ENCODE results near the gene ALKBH3.

Gene ALKBH3

GRCh38 chr11:43930868-43931716 lies 50.5 kb downstream of the ALKBH3 start:
- POLR2A ChIA-PET (ENCODE audit: low non-redundant PET), result no interaction called here
- CTCF ChIA-PET, result interaction anchor here (1.2 kb wide), 1 partner anchor 41 kb away, joined by 4 read pairs; no protein-coding TSS in a partner anchor
- DNase-seq (ENCODE audit: low spot score), result no peak
- TF ChIP-seq CTCF (conservative IDR thresholded peaks at IDR 0.05; ENCODE audit: low read depth), result no peak
- H3K27ac ChIP-seq, result no peak overlapping the region

GRCh38 chr11:43931717-43932039 lies 51.0 kb downstream of the ALKBH3 start:
- ChIA-PET POLR2A (ENCODE audit: low non-redundant PET) (no interaction called here), CTCF (interaction anchor here (1.2 kb wide), 1 partner anchor 42 kb away, joined by 4 read pairs; no protein-coding TSS in a partner anchor)
- no peak for DNase-seq (ENCODE audit: low spot score)
- no peak overlapping the region for H3K27ac ChIP-seq
- TF ChIP-seq CTCF (conservative IDR thresholded peaks at IDR 0.05; ENCODE audit: low read depth), result no peak

GRCh38 chr11:43933226-43933607 lies 52.6 kb downstream of the ALKBH3 start:
- DNase-seq (ENCODE audit: low spot score), result no peak
- ChIA-PET CTCF (interaction anchor here (0.7 to 1.2 kb wide), 3 partner anchors 9 to 429 kb away, joined by 3 to 4 read pairs (median 3); partner anchors contain the start of gene C11orf96), POLR2A (ENCODE audit: low non-redundant PET) (no interaction called here)
- TF ChIP-seq CTCF (conservative IDR thresholded peaks at IDR 0.05; ENCODE audit: low read depth), result no peak
- no peak overlapping the region for H3K27ac ChIP-seq

GRCh38 chr11:43933608-43934551 lies 53.2 kb downstream of the ALKBH3 start:
- H3K27ac ChIP-seq, result no peak overlapping the region
- CTCF ChIA-PET, result interaction anchor here (1.2 kb wide), 1 partner anchor 11 kb away, joined by 4 read pairs; no protein-coding TSS in a partner anchor
- DNase-seq (ENCODE audit: low spot score), result no peak
- TF ChIP-seq CTCF (conservative IDR thresholded peaks at IDR 0.05; ENCODE audit: low read depth), result no peak
- POLR2A ChIA-PET (ENCODE audit: low non-redundant PET), result no interaction called here

- POLR2A ChIA-PET (ENCODE audit: low non-redundant PET), result no interaction called here
- no peak overlapping the region for H3K27ac ChIP-seq
- TF ChIP-seq CTCF (conservative IDR thresholded peaks at IDR 0.05; ENCODE audit: low read depth), result no peak
- CTCF ChIA-PET, result no interaction called here
- DNase-seq (ENCODE audit: low spot score), result no peak
Measured at GRCh38 chr11:43934601-43935423, 54.2 kb downstream of the ALKBH3 start.
